GM19328 (cell line): Measurements from ENCODE around the gene SYNE1.
"Not testable (repeated sequence)": the region's sequence is repeated elsewhere in the genome, so short reads cannot be mapped to it uniquely, and the experiment has no call there.

Experiments
- ATAC-seq: cut with Tn5 transposase; IDR thresholded peaks from one replicate; pipeline ENCODE4 v1.9.1; 2021; ENCODE audit warnings: mild to moderate bottlenecking, moderate library complexity; ENCODE audit not compliant: unreplicated experiment

The SYNE1 gene

GRCh38 chr6:152625213-152625612 lies 11.9 kb downstream of the SYNE1 start:
- ATAC-seq: no peak

GRCh38 chr6:152614776-152615175 lies 22.4 kb downstream of the SYNE1 start:
- ATAC-seq: not testable (repeated sequence)

GRCh38 chr6:152609125-152609670 lies 28.0 kb downstream of the SYNE1 start:
- no peak for ATAC-seq

GRCh38 chr6:152605941-152606340 lies 31.2 kb downstream of the SYNE1 start:
- ATAC-seq: no peak

GRCh38 chr6:152605342-152605741 lies 31.8 kb downstream of the SYNE1 start:
- ATAC-seq: no peak

- no peak for ATAC-seq
Measured at GRCh38 chr6:152603911-152604310, 33.3 kb downstream of the SYNE1 start.

GRCh38 chr6:152600022-152600421 lies 37.1 kb downstream of the SYNE1 start:
- no peak for ATAC-seq

- ATAC-seq: no peak
Measured at GRCh38 chr6:152598901-152599537, 38.1 kb downstream of the SYNE1 start.

- ATAC-seq: no peak
Measured at GRCh38 chr6:152598421-152598820, 38.7 kb downstream of the SYNE1 start.

GRCh38 chr6:152596726-152597125 lies 40.4 kb downstream of the SYNE1 start:
- no peak for ATAC-seq

- ATAC-seq: no peak
Measured at GRCh38 chr6:152595499-152595898, 41.7 kb downstream of the SYNE1 start.

GRCh38 chr6:152594701-152595100 lies 42.5 kb downstream of the SYNE1 start:
- ATAC-seq: no peak

- no peak for ATAC-seq
Measured at GRCh38 chr6:152588456-152588855, 48.7 kb downstream of the SYNE1 start.

GRCh38 chr6:152587473-152587872 lies 49.7 kb downstream of the SYNE1 start:
- ATAC-seq: no peak

- ATAC-seq: no peak
Measured at GRCh38 chr6:152585236-152585635, 51.9 kb downstream of the SYNE1 start.

GRCh38 chr6:152583888-152584287 lies 53.3 kb downstream of the SYNE1 start:
- ATAC-seq: no peak

- no peak for ATAC-seq
Measured at GRCh38 chr6:152576525-152576924, 60.6 kb downstream of the SYNE1 start.

GRCh38 chr6:152575621-152576150 lies 61.5 kb downstream of the SYNE1 start:
- no peak for ATAC-seq

- ATAC-seq: no peak
Measured at GRCh38 chr6:152575161-152575560, 62.0 kb downstream of the SYNE1 start.

- no peak for ATAC-seq
Measured at GRCh38 chr6:152573762-152574161, 63.4 kb downstream of the SYNE1 start.

GRCh38 chr6:152572338-152573088 lies 64.6 kb downstream of the SYNE1 start:
- ATAC-seq: no peak

GRCh38 chr6:152571943-152572337 lies 65.2 kb downstream of the SYNE1 start:
- no peak for ATAC-seq
